Activated CD8-positive, alpha-beta T cell treated with anti-CD3 and anti-CD28 coated beads for 36 hours (primary cell): Measurements from ENCODE around the gene PHLDB1. TPM values are rescaled to one million over a fixed set of nuclear protein-coding genes. Genes with fewer than 3 reads are reported as not detected.

ENCODE experiments used
- ATAC-seq: fragments of 200-7000 bp; cut with Tn5 transposase; one replicate; pipeline ENCODE4 v1.10.0; 2021; ENCODE audit warnings: mild to moderate bottlenecking, moderate library complexity
- CTCF ChIA-PET: fragments of 350-600 bp; sonication (Branson Sonifier 250); formaldehyde crosslinking; loops from one replicate; lab custom pipeline; 2021; ENCODE audit warnings: antibody characterized with exemption; lab: Charles Lee
- POLR2A ChIA-PET: fragments of 350-600 bp; sonication (Branson Sonifier 250); formaldehyde crosslinking; loops from one replicate; lab custom pipeline; 2021; ENCODE audit warnings: antibody characterized with exemption; lab: Charles Lee
- DNase-seq: peaks from one replicate; pipeline ENCODE4 v3.0.0-alpha.2; 2020
- H3K27ac Mint-ChIP-seq: one replicate; pipeline ENCODE4 v1.8.0; 2021; ENCODE audit warnings: mild to moderate bottlenecking, mixed read lengths
- H3K27me3 Mint-ChIP-seq: one replicate; pipeline ENCODE4 v1.8.0; 2021; ENCODE audit warnings: mixed read lengths
- H3K36me3 Mint-ChIP-seq: one replicate; pipeline ENCODE4 v1.8.0; 2021; ENCODE audit warnings: low read depth, mixed read lengths
- H3K4me1 Mint-ChIP-seq: one replicate; pipeline ENCODE4 v1.8.0; 2021; ENCODE audit warnings: low read depth, mixed read lengths
- H3K4me3 Mint-ChIP-seq: one replicate; pipeline ENCODE4 v1.8.0; 2021; ENCODE audit warnings: mild to moderate bottlenecking, moderate library complexity, mixed read lengths
- H3K9me3 Mint-ChIP-seq: one replicate; pipeline ENCODE4 v1.8.0; 2021; ENCODE audit warnings: mixed read lengths
- CTCF ChIP-seq: fragments of 200-600 bp; IDR thresholded peaks from one replicate; pipeline ENCODE4 v1.8.0; 2022; ENCODE audit warnings: antibody characterized with exemption, mild to moderate bottlenecking
- intact Hi-C: fragments of 100-400 bp; cut with micrococcal nuclease; formaldehyde crosslinking; loops from one replicate; pipeline ENCODE4 v1.10.0; 2022
- total RNA-seq, 2 experiments: library from RNA; stranded (reverse); gene quantifications; one replicate each; pipeline ENCODE4 v1.2.3, GENCODE V29; 2021

PHLDB1 gene
- total RNA-seq, 2 experiments from 2014 or later, result 3.0 to 5.1 TPM

- intact Hi-C loops, result no loop called here
- peaks cover 4% of the 10 kb centered on the region for H3K27me3 Mint-ChIP-seq
- DNase-seq, result no peak
- peaks cover 9% of the 10 kb centered on the region for H3K36me3 Mint-ChIP-seq
- no peak overlapping the region for H3K27ac Mint-ChIP-seq
- POLR2A ChIA-PET, result interaction anchor here (1.6 to 3.1 kb wide), 2 partner anchors 8 to 94 kb away, joined by 6 to 14 read pairs; partner anchors contain the start of gene DDX6
- no peak for ATAC-seq
- peaks cover 55% of the 10 kb centered on the region for H3K4me1 Mint-ChIP-seq
- CTCF ChIA-PET, result interaction anchor here (0.7 to 4.0 kb wide), 3 partner anchors 8 to 246 kb away, joined by 3 to 13 read pairs (median 4); no protein-coding TSS in a partner anchor
- peaks cover 9% of the 10 kb centered on the region for H3K9me3 Mint-ChIP-seq
- H3K4me3 Mint-ChIP-seq, result no peak overlapping the region
- TF ChIP-seq CTCF, result no peak
These were observed 89.9 kb downstream of the PHLDB1 start for GRCh38 chr11:118697346-118697745.

GRCh38 chr11:118699506-118700220 lies 92.2 kb downstream of the PHLDB1 start:
- ChIA-PET CTCF (interaction anchor here (0.7 to 4.0 kb wide), 5 partner anchors 9 to 386 kb away, joined by 3 to 13 read pairs (median 3); no protein-coding TSS in a partner anchor), POLR2A (interaction anchor here (1.2 kb wide), 1 partner anchor 91 kb away, joined by 4 read pairs; the partner anchor contains the start of gene DDX6)
- DNase-seq (peak; percentile 67), ATAC-seq (peak; percentile 47)
- Mint-ChIP-seq H3K9me3 (peaks cover 9% of the 10 kb centered on the region), H3K27ac (peak overlapping the region; percentile 80), H3K36me3 (peaks cover 9% of the 10 kb centered on the region), H3K4me1 (peaks cover 46% of the 10 kb centered on the region), H3K27me3 (no peaks in the 10 kb centered on the region), H3K4me3 (no peak overlapping the region)
- TF ChIP-seq CTCF, result no peak
- intact Hi-C loops, result no loop called here

- Mint-ChIP-seq H3K36me3 (peaks cover 9% of the 10 kb centered on the region), H3K9me3 (peaks cover 9% of the 10 kb centered on the region), H3K27me3 (no peaks in the 10 kb centered on the region), H3K27ac (peak overlapping the region; percentile 20), H3K4me3 (no peak overlapping the region), H3K4me1 (peaks cover 41% of the 10 kb centered on the region)
- POLR2A ChIA-PET, result no interaction called here
- CTCF ChIA-PET, result interaction anchor here (1.5 to 2.0 kb wide), 2 partner anchors 8 to 11 kb away, joined by 6 to 10 read pairs; no protein-coding TSS in a partner anchor
- intact Hi-C loops, result no loop called here
- TF ChIP-seq CTCF, result no peak
- ATAC-seq (no peak), DNase-seq (no peak)
These were observed 96.2 kb downstream of the PHLDB1 start for GRCh38 chr11:118703563-118704106.

GRCh38 chr11:118705111-118705741 lies 97.8 kb downstream of the PHLDB1 start:
- H3K27ac Mint-ChIP-seq, result peak overlapping the region; percentile 82
- ChIA-PET POLR2A (interaction anchor here (0.8 to 1.5 kb wide), 6 partner anchors 8 to 164 kb away, joined by 3 to 6 read pairs (median 3); no protein-coding TSS in a partner anchor), CTCF (interaction anchor here (0.8 to 2.8 kb wide), 5 partner anchors 10 to 86 kb away, joined by 3 to 21 read pairs (median 6); partner anchors contain the start of gene DDX6)
- peaks cover 28% of the 10 kb centered on the region for H3K4me1 Mint-ChIP-seq
- no peaks in the 10 kb centered on the region for H3K27me3 Mint-ChIP-seq
- no peak for TF ChIP-seq CTCF
- ATAC-seq (peak; percentile 86), DNase-seq (peak; percentile 70)
- peaks cover 3% of the 10 kb centered on the region for H3K9me3 Mint-ChIP-seq
- intact Hi-C loops, result loop anchor here (5.0 kb wide), 1 partner anchor 242 kb away; no protein-coding TSS in a partner anchor
- peaks cover 4% of the 10 kb centered on the region for H3K36me3 Mint-ChIP-seq
- peak overlapping the region; percentile 41 for H3K4me3 Mint-ChIP-seq
